GM18499 (cell line): Measurements from ENCODE around the gene BEAN1.
"Not testable (repeated sequence)": the region's sequence is repeated elsewhere in the genome, so short reads cannot be mapped to it uniquely, and the experiment has no call there.

Experiments used
- ATAC-seq: cut with Tn5 transposase; IDR thresholded peaks from one replicate; pipeline ENCODE4 v1.9.1; 2021; ENCODE audit warnings: moderate number of reproducible peaks; ENCODE audit not compliant: insufficient read depth, unreplicated experiment

The BEAN1 gene

GRCh38 chr16:66481081-66481942 lies 54.2 kb downstream of the BEAN1 start:
- ATAC-seq: no peak

- ATAC-seq: no peak
Measured at GRCh38 chr16:66481943-66482390, 54.9 kb downstream of the BEAN1 start.

GRCh38 chr16:66483689-66484452 lies 56.8 kb downstream of the BEAN1 start:
- peak; percentile 44 for ATAC-seq

- no peak for ATAC-seq
Measured at GRCh38 chr16:66484453-66485213, 57.5 kb downstream of the BEAN1 start.

GRCh38 chr16:66485376-66485775 lies 58.3 kb downstream of the BEAN1 start:
- ATAC-seq: no peak

- ATAC-seq: no peak
Measured at GRCh38 chr16:66486199-66486772, 59.2 kb downstream of the BEAN1 start.

- ATAC-seq: no peak
Measured at GRCh38 chr16:66486773-66487579, 59.9 kb downstream of the BEAN1 start.

GRCh38 chr16:66487580-66488275 lies 60.6 kb downstream of the BEAN1 start:
- ATAC-seq: no peak

- ATAC-seq: no peak
Measured at GRCh38 chr16:66488505-66488904, 61.4 kb downstream of the BEAN1 start.

- no peak for ATAC-seq
Measured at GRCh38 chr16:66489385-66489784, 62.3 kb downstream of the BEAN1 start.

- ATAC-seq: no peak
Measured at GRCh38 chr16:66489818-66490217, 62.7 kb downstream of the BEAN1 start.

GRCh38 chr16:66490774-66491715 lies 64.0 kb downstream of the BEAN1 start:
- no peak for ATAC-seq

- ATAC-seq: no peak
Measured at GRCh38 chr16:66491716-66492064, 64.6 kb downstream of the BEAN1 start.

- no peak for ATAC-seq
Measured at GRCh38 chr16:66493490-66494401, 66.7 kb downstream of the BEAN1 start.

GRCh38 chr16:66494916-66495315 lies 67.8 kb downstream of the BEAN1 start:
- ATAC-seq: no peak

GRCh38 chr16:66495440-66495839 lies 68.3 kb downstream of the BEAN1 start:
- ATAC-seq: no peak

- not testable (repeated sequence) for ATAC-seq
Measured at GRCh38 chr16:66496226-66496625, 69.1 kb downstream of the BEAN1 start.
